PC-3 (cell line): ENCODE measurements around the gene CCNL2. TPM values are rescaled to one million over a fixed set of nuclear protein-coding genes. Genes with fewer than 3 reads are reported as not detected.

Experiments used
- ATAC-seq: fragments of 200-7000 bp; cut with Tn5 transposase; 2 replicates; pipeline ENCODE4 v1.9.1; 2020; ENCODE audit warnings: mild to moderate bottlenecking, moderate library complexity
- BruUV-seq: library from RNA; stranded (reverse); fragments of 400-500 nt; replicated peaks from 2 replicates; lab custom pipeline; 2021; lab: Mats Ljungman, UMichigan
- CTCF ChIA-PET: fragments of 300-600 bp; sonication (Branson Sonifier 250); formaldehyde crosslinking; loops from one replicate; lab custom pipeline; 2022; ENCODE audit warnings: antibody characterized with exemption; lab: Charles Lee
- POLR2A ChIA-PET: fragments of 300-600 bp; sonication (Branson Sonifier 250); formaldehyde crosslinking; loops from one replicate; lab custom pipeline; 2022; ENCODE audit warnings: antibody characterized with exemption; ENCODE audit not compliant: unreplicated experiment; lab: Charles Lee
- DNase-seq: peaks from one replicate; pipeline ENCODE4 v3.0.0-alpha.2; 2015
- H2AFZ ChIP-seq: fragments of 300-600 bp; sonication (generic); 2 replicates; pipeline ENCODE4 v1.6.0; 2016; ENCODE audit warnings: antibody characterized with exemption, low read length
- H3F3A ChIP-seq: fragments of 300-600 bp; sonication (generic); one replicate; pipeline ENCODE4 v1.6.0; 2017; ENCODE audit warnings: antibody characterized with exemption, low read length, control low read depth, mild to moderate bottlenecking; ENCODE audit not compliant: unreplicated experiment
- H3K27ac ChIP-seq: fragments of 300-600 bp; sonication (generic); 2 replicates; pipeline ENCODE4 v1.5.1; 2016; ENCODE audit warnings: mild to moderate bottlenecking, low read length
- H3K27me3 ChIP-seq: fragments of 300-600 bp; sonication (generic); 2 replicates; pipeline ENCODE4 v1.6.1; 2016; ENCODE audit warnings: low read length, mixed read lengths
- H3K36me3 ChIP-seq: fragments of 300-600 bp; sonication (generic); 2 replicates; pipeline ENCODE4 v1.6.1; 2016; ENCODE audit warnings: low read depth, mixed run types, low read length, mixed read lengths
- H3K4me1 ChIP-seq: fragments of 300-600 bp; sonication (generic); 2 replicates; pipeline ENCODE4 v1.5.1; 2016; ENCODE audit warnings: low read length; ENCODE audit not compliant: insufficient read depth
- H3K4me2 ChIP-seq: fragments of 300-600 bp; sonication (generic); 2 replicates; pipeline ENCODE4 v1.6.0; 2016; ENCODE audit warnings: low read length
- H3K4me3 ChIP-seq: fragments of 300-600 bp; sonication (generic); 2 replicates; pipeline ENCODE4 v1.5.1; 2016; ENCODE audit warnings: mild to moderate bottlenecking, low read length, mixed read lengths
- H3K79me2 ChIP-seq: fragments of 300-600 bp; sonication (generic); 2 replicates; pipeline ENCODE4 v1.6.1; 2017; ENCODE audit warnings: low read length, mixed read lengths
- H3K9ac ChIP-seq: fragments of 300-600 bp; sonication (generic); 2 replicates; pipeline ENCODE4 v1.6.0; 2016; ENCODE audit warnings: mild to moderate bottlenecking, low read length
- H3K9me2 ChIP-seq: fragments of 300-600 bp; sonication (generic); replicated peaks from 2 replicates; pipeline ENCODE4 v1.6.1; 2016; ENCODE audit warnings: mixed run types, low read length, mixed read lengths
- H3K9me3 ChIP-seq: fragments of 300-600 bp; sonication (generic); 2 replicates; pipeline ENCODE4 v1.6.1; 2016; ENCODE audit warnings: low read length, mixed read lengths
- H4K20me1 ChIP-seq: fragments of 300-600 bp; sonication (generic); 2 replicates; pipeline ENCODE4 v1.6.1; 2016; ENCODE audit warnings: low read length, mixed read lengths
- EZH2 ChIP-seq: fragments of 300-600 bp; sonication (generic); IDR thresholded peaks from one replicate; pipeline ENCODE4 v1.6.1; 2017; ENCODE audit warnings: antibody characterized with exemption, mild to moderate bottlenecking, low read length; ENCODE audit not compliant: unreplicated experiment
- EZH2phosphoT487 ChIP-seq: fragments of 300-600 bp; sonication (generic); IDR thresholded peaks from 2 replicates; pipeline ENCODE4 v1.6.1; 2018; ENCODE audit warnings: mild to moderate bottlenecking, antibody characterized with exemption, low read length, borderline replicate concordance
- intact Hi-C: fragments of 100-400 bp; cut with micrococcal nuclease; formaldehyde crosslinking; loops from 2 replicates; pipeline ENCODE4 v1.9.0; 2023
- total RNA-seq: library from RNA; depleted of rRNA; stranded (reverse); fragments of >200 nt; gene quantifications from 2 replicates; pipeline ENCODE4 v1.2.3, GENCODE V29; 2014
- TF ChIP-seq, protein P1 (sequence below): fragments of 300-600 bp; sonication (generic); conservative IDR thresholded peaks from 2 replicates; pipeline ENCODE4 v1.5.1; 2017; ENCODE audit warnings: antibody characterized with exemption, low read depth, mild to moderate bottlenecking, low read length

CCNL2 gene
- total RNA-seq, 1 experiment from 2014 or later = 385 TPM

- Histone ChIP-seq H3K4me3 (no peak overlapping the region), H3K9ac (no peak overlapping the region), H3K79me2 (peaks cover 31% of the 10 kb centered on the region), H4K20me1 (no peaks in the 10 kb centered on the region), H3K27me3 (no peaks in the 10 kb centered on the region), H3F3A (peaks cover 9% of the 10 kb centered on the region), H2AFZ (no peak overlapping the region), H3K9me2 (no peaks in the 10 kb centered on the region), H3K27ac (no peak overlapping the region), H3K9me3 (no peaks in the 10 kb centered on the region), H3K4me2 (0 out of 2 replicates have a peak overlapping the region, but pooled peaks have one; percentile 73), H3K4me1 (peaks cover 20% of the 10 kb centered on the region), H3K36me3 (peaks cover 10% of the 10 kb centered on the region; the same call in 1 of the 2 replicates)
- CTCF ChIA-PET = interaction anchor here (1.0 kb wide), 1 partner anchor 22 kb away, joined by 3 read pairs; the partner anchor contains the start of gene CCNL2
- DNase-seq = no peak
- TF ChIP-seq, protein P1, sequence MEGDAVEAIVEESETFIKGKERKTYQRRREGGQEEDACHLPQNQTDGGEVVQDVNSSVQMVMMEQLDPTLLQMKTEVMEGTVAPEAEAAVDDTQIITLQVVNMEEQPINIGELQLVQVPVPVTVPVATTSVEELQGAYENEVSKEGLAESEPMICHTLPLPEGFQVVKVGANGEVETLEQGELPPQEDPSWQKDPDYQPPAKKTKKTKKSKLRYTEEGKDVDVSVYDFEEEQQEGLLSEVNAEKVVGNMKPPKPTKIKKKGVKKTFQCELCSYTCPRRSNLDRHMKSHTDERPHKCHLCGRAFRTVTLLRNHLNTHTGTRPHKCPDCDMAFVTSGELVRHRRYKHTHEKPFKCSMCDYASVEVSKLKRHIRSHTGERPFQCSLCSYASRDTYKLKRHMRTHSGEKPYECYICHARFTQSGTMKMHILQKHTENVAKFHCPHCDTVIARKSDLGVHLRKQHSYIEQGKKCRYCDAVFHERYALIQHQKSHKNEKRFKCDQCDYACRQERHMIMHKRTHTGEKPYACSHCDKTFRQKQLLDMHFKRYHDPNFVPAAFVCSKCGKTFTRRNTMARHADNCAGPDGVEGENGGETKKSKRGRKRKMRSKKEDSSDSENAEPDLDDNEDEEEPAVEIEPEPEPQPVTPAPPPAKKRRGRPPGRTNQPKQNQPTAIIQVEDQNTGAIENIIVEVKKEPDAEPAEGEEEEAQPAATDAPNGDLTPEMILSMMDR = peak; percentile 6; the same call in 1 of the 2 replicates
- no peak for TF ChIP-seq EZH2phosphoT487
- no peak for TF ChIP-seq EZH2
- no TSS peak for BruUV-seq
- POLR2A ChIA-PET = no interaction called here
- ATAC-seq = no peak
- intact Hi-C loops = loop anchor here (2.0 kb wide), 1 partner anchor 22 kb away; the partner anchor contains the start of gene CCNL2
Observed at GRCh38 chr1:1376551-1377226, 22.4 kb downstream of the CCNL2 start.

DNA sequence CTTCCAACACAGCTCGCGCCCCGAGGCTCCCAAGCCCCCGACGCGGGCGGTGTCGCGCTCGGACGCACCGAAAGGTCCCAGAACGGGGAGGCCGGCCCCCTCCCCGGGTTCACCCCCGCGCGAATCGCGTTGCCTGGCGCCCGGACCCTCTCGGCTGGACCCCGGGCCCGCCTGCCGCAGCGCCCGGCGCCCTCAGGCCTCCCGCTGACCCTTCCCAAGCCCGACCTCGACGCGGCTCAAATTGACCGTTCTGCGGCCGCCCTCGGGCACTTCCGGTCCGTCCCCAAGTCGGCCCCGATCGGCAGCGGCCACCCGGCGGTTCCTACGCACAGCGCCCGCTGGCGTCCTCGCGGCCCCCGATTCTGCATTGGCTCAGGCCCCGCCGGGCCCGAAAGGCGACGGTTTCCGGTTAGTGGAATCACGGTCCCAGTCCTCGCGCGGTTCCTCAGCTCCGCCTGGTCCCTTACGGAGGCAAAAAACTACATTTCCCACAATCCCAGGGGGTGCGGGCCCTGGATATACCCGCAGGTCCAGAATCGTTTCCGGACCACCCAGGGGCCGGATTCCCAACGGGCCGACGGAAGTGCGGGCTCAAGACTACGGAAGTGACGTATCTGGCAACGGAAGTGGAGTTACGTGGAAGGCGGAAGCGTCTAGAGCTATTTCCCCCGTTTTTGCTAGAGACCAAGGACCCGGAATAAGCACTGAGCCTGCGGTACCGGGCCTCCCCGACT lies 24.0 kb downstream of the CCNL2 start, which contains the start of gene AURKAIP1:
TSS of gene AURKAIP1 (minus strand) at position 279 of the 734 bp plus-strand sequence. CDS start 451 bp downstream, outside the sequence.
- peak within 1 kb of the TSS; percentile 77 for H3K27ac ChIP-seq
- peaks cover 9% of the 10 kb centered on the region for H3F3A ChIP-seq
- H3K27me3 ChIP-seq = no peaks in the 10 kb centered on the region
- TF ChIP-seq, protein P1 = 0 out of 2 replicates have a peak, but pooled peaks have one; percentile 28
- no peak for TF ChIP-seq EZH2phosphoT487
- H4K20me1 ChIP-seq = no peaks in the 10 kb centered on the region
- H2AFZ ChIP-seq = peak within 1 kb of the TSS; percentile 72
- H3K4me3 ChIP-seq = peak within 1 kb of the TSS; percentile 96
- intact Hi-C loops = loop anchor here (2.0 kb wide), 1 partner anchor 30 kb away; no protein-coding TSS in a partner anchor
- H3K79me2 ChIP-seq = peaks cover 35% of the 10 kb centered on the region
- peak within 1 kb of the TSS; percentile 99 for H3K4me2 ChIP-seq
- ATAC-seq = peak; percentile 92
- ChIA-PET CTCF (interaction anchor here (0.9 to 1.2 kb wide), 3 partner anchors 24 to 131 kb away, joined by 3 to 5 read pairs (median 4); partner anchors contain the start of gene CCNL2), POLR2A (interaction anchor here (0.6 to 1.2 kb wide), 7 partner anchors 11 to 128 kb away, joined by 3 to 4 read pairs (median 3); partner anchors contain the start of gene CCNL2)
- H3K9ac ChIP-seq = peak within 1 kb of the TSS; percentile 98
- H3K4me1 ChIP-seq = peaks cover 20% of the 10 kb centered on the region
- H3K9me3 ChIP-seq = no peaks in the 10 kb centered on the region
- no peaks in the 10 kb centered on the region for H3K9me2 ChIP-seq
- no TSS peak for BruUV-seq
- peaks cover 10% of the 10 kb centered on the region; the same call in 1 of the 2 replicates for H3K36me3 ChIP-seq
- DNase-seq = peak; percentile 100
